ENCODE measurements around the gene LYZL2.
A peak's percentile ranks its signal among the peaks of the same experiment; 100 is the strongest.
"Not testable (repeated sequence)": the region's sequence is repeated elsewhere in the genome, so short reads cannot be mapped to it uniquely, and the experiment has no call there.

The LYZL2 gene

DNA sequence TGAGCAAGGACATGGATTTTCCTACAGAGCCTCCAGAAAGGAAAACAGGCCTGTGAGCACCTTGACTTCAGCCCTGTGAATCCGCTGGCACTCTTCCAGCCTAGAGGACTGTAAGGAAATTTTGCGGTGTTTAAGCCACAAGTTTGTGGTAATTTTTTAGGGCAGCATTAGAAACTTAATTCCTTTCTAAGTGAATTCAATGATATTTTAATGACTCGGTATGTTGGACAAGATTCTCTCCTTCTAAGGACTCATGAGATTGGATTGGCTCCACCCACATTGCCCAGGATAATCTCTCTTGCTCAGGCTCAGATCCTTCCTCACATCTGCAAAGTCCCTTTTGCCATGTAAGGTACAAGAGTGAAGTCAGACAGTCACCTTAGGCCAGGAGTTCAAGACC, 4.5 kb downstream of the LYZL2 start:
- no peaks in the 10 kb centered on the region for H3K36me3 Mint-ChIP-seq
- H3K27ac Mint-ChIP-seq = no peak overlapping the region
- H3K4me3 Mint-ChIP-seq = no peak overlapping the region
- H3K27me3 Mint-ChIP-seq = peaks cover 6% of the 10 kb centered on the region
- H3K4me1 Mint-ChIP-seq = no peaks in the 10 kb centered on the region
- no peak for DNase-seq (ENCODE audit: low spot score in 2 of 2)
- ATAC-seq (ENCODE audit: low read depth) = no peak
- no peaks in the 10 kb centered on the region for H3K9me3 Mint-ChIP-seq

DNA sequence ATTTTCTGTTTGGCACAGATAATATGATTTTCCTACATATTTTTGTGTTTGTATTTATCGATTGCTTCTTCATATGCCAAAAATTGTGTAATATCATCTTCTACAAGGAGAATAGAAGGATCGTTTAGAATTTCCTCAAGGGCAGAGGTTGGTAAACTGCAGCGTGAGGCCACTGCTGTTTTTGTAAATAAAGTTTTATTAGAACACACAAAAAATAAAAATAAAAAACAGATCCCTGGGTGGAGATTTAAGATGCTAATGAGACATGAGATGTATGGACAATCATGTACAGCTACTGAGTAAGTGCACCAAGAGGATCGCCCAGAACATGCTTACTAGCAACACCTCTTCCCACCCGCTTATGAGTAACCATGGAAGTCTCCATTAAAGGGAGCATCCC, 9.6 kb downstream of the LYZL2 start:
- no peak overlapping the region for H3K4me3 Mint-ChIP-seq
- no peak overlapping the region for H3K27ac Mint-ChIP-seq
- no peak for DNase-seq (ENCODE audit: low spot score in 2 of 2)
- H3K4me1 Mint-ChIP-seq = no peaks in the 10 kb centered on the region
- peaks cover 16% of the 10 kb centered on the region for H3K27me3 Mint-ChIP-seq
- H3K36me3 Mint-ChIP-seq = no peaks in the 10 kb centered on the region
- H3K9me3 Mint-ChIP-seq = no peaks in the 10 kb centered on the region
- no peak for ATAC-seq (ENCODE audit: low read depth)

DNA sequence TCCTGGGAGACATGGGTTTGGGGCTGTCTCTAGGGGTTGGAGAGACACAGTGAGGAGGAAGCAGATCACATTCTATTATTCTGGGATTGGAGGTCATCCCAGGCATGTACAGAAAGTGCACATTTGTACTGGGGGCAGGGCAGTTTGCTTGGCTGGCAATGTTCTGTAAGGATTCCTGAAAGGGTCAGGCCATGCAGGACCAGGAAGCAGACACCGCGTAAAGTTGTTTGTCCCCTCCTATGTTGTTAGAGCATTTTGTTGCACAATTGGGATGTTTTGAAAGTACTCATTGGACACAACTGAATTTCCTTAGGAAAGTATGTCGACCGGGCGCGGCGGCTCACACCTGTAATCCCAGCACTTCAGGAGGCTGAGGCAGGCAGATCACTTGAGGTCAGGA, 12.5 kb downstream of the LYZL2 start:
- H3K36me3 Mint-ChIP-seq = no peaks in the 10 kb centered on the region
- H3K27ac Mint-ChIP-seq = no peak overlapping the region
- no peak for ATAC-seq (ENCODE audit: low read depth)

DNA sequence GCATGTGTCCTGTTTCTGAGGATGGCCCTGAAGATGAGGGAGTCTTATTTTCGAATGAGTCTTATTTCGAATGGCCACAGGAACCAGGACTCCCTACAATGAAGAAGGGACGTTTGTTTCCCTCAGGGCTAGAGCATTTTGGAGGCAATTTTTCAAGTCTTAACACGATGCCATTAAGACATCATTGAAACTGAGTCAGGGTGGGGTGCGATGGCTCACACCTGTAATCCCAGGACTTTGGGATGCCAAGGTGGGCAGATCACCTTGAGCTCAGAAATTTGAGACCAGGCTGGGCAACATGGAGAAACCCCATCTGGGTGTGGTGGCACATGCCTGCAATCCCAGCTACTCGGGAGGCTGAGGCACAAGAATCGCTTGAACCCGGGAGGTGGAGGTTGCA, 18.5 kb downstream of the LYZL2 start:
- ATAC-seq (ENCODE audit: low read depth); H3K9me3 Mint-ChIP-seq; H3K27ac Mint-ChIP-seq; H3K4me3 Mint-ChIP-seq; H3K4me1 Mint-ChIP-seq; H3K36me3 Mint-ChIP-seq; DNase-seq (ENCODE audit: low spot score in 2 of 2): not testable (repeated sequence)
- peaks cover 22% of the 10 kb centered on the region for H3K27me3 Mint-ChIP-seq

More for the DNA sequence above, 12.5 kb downstream of the LYZL2 start:
- Mint-ChIP-seq H3K9me3 (no peaks in the 10 kb centered on the region), H3K4me3 (no peak overlapping the region), H3K4me1 (no peaks in the 10 kb centered on the region), H3K27me3 (peaks cover 16% of the 10 kb centered on the region)
- DNase-seq (ENCODE audit: low spot score in 2 of 2) = no peak

DNA sequence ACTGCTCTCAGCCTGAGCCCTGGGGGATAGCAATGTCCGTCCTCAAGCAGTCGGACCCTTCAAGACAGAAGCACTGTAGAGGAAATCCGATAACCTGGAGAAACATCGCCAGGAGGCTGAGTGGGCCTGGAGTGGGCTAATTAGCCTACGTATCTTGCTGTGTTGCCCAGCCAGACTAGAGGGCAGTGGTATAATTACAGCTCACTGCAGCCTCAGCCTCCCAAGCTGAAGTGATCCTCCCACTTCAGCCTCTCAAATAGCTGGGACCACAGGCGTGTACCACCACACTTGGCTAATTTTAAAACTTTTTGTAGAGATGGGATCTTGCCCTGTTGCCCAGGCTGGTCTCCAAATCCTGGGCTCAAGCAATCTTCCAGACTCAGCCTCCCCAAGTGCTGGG, 21.7 kb downstream of the LYZL2 start:
- DNase-seq (ENCODE audit: low spot score in 2 of 2) = no peak
- no peak overlapping the region for H3K4me3 Mint-ChIP-seq
- H3K36me3 Mint-ChIP-seq = no peaks in the 10 kb centered on the region
- no peak for ATAC-seq (ENCODE audit: low read depth)
- peaks cover 24% of the 10 kb centered on the region for H3K27me3 Mint-ChIP-seq
- no peaks in the 10 kb centered on the region for H3K4me1 Mint-ChIP-seq
- H3K27ac Mint-ChIP-seq = no peak overlapping the region
- peaks cover 4% of the 10 kb centered on the region for H3K9me3 Mint-ChIP-seq

DNA sequence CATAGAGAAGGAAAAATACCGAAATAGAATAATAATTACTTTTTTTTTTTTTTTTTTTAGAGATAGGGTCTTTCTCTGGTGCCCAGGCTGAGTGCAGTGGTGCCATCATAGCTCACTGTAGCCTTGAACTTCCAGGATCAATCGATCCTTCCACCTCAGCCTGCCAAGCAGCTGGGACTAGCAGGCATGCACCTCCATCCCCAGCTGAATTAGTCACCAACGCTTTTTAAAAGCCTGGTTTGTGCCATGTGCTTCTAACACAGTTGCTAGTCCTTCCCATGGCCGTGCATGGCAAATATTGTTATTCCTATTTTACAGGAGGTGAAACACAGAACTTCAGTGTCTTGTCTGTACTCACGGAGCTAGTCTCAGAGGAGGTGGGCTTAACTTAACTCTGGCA, 23.2 kb downstream of the LYZL2 start:
- ATAC-seq (ENCODE audit: low read depth) = no peak

DNA sequence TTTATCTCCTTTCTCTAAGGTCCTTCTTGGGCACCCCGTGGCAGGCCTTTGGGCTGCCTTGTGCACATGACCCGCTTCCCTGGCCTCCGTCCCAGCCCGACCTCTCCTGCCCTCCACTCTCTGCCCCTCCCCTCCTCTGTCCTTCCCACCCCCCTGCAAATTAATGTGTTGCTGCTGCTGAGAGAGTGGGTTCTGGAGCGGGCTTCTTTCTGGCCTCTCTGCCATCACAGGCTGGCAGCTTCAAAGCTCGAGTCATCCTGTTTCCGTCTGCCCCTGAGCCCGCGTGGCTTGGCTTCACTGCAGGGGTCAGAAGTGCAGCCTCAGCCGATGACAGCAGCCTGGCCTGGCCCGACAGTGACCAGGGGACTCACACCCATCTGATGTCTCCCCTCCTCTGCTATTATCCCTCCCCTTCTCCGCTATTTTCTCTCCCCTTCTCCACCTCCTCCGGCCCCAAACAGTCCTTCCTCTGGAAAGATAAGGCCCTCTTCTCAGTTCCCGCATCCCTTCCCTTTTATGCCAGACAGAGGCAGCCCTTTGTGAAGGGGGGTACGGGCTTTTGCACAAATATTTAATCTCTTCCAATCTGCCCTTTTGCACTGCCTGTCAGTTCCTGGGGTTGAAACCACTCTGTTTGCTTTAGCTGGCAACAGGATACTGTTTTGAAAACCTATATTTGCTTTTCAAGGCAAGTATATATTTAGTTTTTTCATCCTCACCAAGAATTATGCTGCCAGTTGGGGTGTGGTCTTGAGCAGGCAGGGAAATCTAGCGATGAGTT, 24.0 kb downstream of the LYZL2 start:
- H3K27ac Mint-ChIP-seq; DNase-seq (ENCODE audit: low spot score in 2 of 2); H3K4me1 Mint-ChIP-seq; ATAC-seq (ENCODE audit: low read depth); H3K36me3 Mint-ChIP-seq; H3K4me3 Mint-ChIP-seq; H3K9me3 Mint-ChIP-seq: not testable (repeated sequence)
- peaks cover 17% of the 10 kb centered on the region for H3K27me3 Mint-ChIP-seq

More for the DNA sequence above, 23.2 kb downstream of the LYZL2 start:
- Mint-ChIP-seq H3K4me1 (no peaks in the 10 kb centered on the region), H3K9me3 (peaks cover 4% of the 10 kb centered on the region), H3K27me3 (peaks cover 18% of the 10 kb centered on the region), H3K4me3 (no peak overlapping the region), H3K27ac (no peak overlapping the region), H3K36me3 (no peaks in the 10 kb centered on the region)
- no peak for DNase-seq (ENCODE audit: low spot score in 2 of 2)

DNA sequence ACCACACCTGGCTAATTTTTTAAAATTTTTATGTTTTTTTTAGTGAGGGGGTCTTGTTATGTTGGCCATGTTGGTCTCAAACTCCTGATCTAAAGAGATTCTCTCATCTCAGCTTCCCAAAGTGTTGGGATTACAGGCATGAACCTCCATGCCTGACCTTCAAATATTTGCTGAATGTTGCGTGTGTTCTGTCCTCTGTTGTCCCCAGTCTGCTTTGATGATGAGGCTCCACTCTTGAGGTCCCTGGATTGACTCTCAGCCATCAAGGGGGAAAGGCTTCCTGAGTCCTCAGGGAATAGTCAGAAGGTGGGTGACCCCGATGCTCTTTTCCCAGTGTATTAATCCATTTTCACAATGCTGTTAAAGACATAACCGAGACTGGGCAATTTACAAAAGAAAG, 26.0 kb downstream of the LYZL2 start:
- ATAC-seq (ENCODE audit: low read depth) (no peak), DNase-seq (ENCODE audit: low spot score in 2 of 2) (no peak)
- Mint-ChIP-seq H3K27ac (no peak overlapping the region), H3K9me3 (peaks cover 4% of the 10 kb centered on the region), H3K36me3 (no peaks in the 10 kb centered on the region), H3K27me3 (peaks cover 10% of the 10 kb centered on the region), H3K4me3 (no peak overlapping the region), H3K4me1 (peaks cover 3% of the 10 kb centered on the region)

DNA sequence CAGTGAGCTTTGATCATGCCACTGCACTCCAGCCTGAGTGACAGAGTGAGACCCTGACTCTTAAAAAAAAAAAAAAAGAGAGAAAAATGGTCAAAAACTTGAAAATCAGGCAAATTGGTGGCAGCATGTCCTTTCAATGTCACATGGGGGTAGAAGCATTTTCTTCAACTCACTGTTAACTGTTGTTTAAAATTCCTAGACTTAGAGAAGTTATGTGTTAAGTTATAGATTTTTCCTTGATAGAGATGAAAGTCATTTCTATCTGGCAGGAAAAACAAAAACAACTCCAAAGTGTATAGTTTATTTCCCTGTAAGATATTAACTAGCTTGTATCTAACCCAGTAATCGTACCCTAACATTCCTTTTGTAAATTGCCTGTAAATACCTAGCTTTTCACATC, 26.8 kb downstream of the LYZL2 start:
- peaks cover 4% of the 10 kb centered on the region for H3K9me3 Mint-ChIP-seq
- H3K36me3 Mint-ChIP-seq = no peaks in the 10 kb centered on the region
- H3K4me1 Mint-ChIP-seq = peaks cover 3% of the 10 kb centered on the region
- H3K27me3 Mint-ChIP-seq = peaks cover 10% of the 10 kb centered on the region
- ATAC-seq (ENCODE audit: low read depth) (no peak), DNase-seq (ENCODE audit: low spot score in 2 of 2) (no peak)
- H3K27ac Mint-ChIP-seq = no peak overlapping the region
- no peak overlapping the region for H3K4me3 Mint-ChIP-seq

DNA sequence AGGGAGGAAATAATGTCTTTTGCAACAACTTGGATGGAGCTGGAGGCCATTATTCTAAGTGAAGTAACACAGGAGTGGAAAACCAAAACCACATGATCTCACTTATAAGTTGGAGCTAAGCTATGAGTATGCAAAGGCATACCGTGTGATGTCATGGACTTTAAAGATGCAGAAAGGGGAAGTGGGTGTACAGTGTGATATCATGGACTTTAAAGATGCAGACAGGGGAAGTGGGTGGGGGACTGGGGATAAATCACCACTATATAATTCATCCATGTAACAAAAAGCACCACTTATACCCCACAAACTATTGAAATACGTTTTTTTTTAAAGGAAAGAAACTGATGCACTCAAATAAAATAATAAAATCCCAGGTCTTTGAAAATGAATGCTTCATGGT, 29.5 kb downstream of the LYZL2 start:
- peak; percentile 99 for ATAC-seq (ENCODE audit: low read depth)
- H3K4me1 Mint-ChIP-seq = peaks cover 3% of the 10 kb centered on the region
- H3K9me3 Mint-ChIP-seq = peaks cover 4% of the 10 kb centered on the region

DNA sequence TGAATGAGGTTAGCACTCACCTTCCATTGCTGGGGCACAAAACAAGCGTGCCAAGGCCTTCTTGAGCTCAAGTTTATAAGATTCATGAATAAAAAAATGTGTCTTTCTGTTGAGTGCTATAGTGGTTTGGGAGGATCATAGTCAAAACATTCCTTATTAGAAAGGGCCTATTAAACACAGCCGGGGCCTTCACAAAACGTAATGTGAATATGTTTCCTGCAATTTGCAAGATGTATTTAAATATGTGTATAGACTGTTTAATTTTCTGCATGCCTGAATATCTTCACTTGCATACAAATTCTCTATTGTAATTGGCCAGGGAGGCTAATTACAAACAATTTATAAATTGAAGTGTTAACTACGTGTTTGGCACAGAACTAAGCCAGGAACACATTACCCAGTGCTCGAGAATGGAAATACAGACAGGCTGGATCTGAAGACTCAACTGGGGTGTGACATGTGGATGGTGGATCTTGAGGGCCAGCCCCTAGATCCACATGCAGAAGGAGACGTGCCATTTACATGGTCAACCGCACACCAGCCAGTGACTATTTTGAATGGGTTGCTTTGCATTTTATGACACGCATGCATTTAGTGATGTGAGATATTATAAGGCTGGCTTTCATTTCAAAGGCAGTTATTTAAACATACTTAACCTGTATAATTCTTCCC, 31.3 kb downstream of the LYZL2 start:
- Mint-ChIP-seq H3K4me3 (no peak overlapping the region), H3K27ac (no peak overlapping the region), H3K27me3 (peaks cover 10% of the 10 kb centered on the region), H3K9me3 (no peaks in the 10 kb centered on the region), H3K36me3 (no peaks in the 10 kb centered on the region), H3K4me1 (peaks cover 3% of the 10 kb centered on the region)
- ATAC-seq (ENCODE audit: low read depth) (no peak), DNase-seq (ENCODE audit: low spot score in 2 of 2) (no peak)

More for the DNA sequence above, 29.5 kb downstream of the LYZL2 start:
- no peaks in the 10 kb centered on the region for H3K36me3 Mint-ChIP-seq
- no peak overlapping the region for H3K27ac Mint-ChIP-seq
- no peak overlapping the region for H3K4me3 Mint-ChIP-seq
- DNase-seq (ENCODE audit: low spot score in 2 of 2) = peak in 1 of 2 donors; percentile 14
- H3K27me3 Mint-ChIP-seq = peaks cover 2% of the 10 kb centered on the region

DNA sequence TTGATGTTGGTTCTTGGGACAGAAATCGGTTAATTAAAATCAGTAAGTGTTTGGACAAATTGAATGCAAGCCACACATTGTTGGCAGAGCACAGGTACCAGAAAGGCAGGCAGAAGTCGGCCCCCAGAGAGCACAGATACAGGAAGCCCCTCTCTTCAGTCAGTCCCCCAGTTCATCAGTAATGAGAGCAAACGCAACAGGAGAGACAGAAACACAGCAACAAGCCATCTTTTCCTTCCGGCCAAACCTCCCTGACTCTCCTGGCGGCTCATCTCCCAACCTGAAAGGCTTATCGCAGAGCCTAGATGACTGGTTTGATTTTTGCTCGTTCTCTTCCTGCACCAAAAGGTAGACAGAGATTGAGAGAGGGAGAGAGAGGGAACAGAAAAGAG, 32.1 kb downstream of the LYZL2 start:
- H3K4me3 Mint-ChIP-seq; H3K36me3 Mint-ChIP-seq; H3K9me3 Mint-ChIP-seq; ATAC-seq (ENCODE audit: low read depth); H3K4me1 Mint-ChIP-seq; H3K27ac Mint-ChIP-seq; DNase-seq (ENCODE audit: low spot score in 2 of 2); H3K27me3 Mint-ChIP-seq: not testable (repeated sequence)

DNA sequence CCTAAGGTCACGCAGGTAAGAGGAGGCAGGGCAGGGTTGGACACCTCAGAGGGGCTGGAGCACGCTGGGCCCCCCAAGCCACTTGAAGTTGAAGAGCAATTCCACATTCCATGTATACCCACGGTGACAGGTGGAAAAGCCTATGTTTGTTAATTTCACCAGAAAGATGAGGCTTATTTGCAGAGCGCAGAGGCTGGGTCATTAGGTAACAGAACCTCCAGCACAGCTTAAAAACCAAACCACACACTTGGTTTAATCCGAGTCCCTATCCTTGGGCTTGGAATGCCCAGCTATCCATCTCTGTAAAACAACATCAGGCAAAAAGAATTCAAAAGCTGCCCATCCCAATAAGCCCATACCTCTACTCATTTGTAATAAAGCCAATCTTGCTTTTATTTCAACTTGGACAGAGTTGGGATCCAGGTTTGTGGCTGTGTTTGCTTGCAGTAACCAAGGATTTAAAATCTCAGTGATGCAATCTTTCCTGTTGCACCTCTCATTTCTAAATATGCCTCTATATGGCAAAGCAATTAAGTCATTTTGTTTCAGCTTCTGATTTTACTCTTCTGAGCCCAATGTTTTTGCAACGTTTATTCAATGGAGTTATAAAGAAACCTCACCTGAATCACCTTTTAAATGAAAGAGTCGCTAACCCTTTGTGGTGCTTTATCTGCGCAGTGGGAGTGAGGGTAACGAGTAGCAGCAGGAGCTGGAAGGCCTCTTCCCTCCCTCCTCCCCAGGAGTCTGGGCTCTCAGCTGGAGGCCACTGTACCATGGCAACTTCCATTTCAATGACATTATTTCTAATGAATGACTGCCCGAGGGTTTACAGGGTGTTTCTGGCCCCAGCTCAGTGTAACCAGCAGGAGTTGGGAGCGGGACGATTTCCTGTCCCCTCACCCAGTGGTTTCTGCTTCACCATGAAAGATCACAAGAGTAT, 32.8 kb downstream of the LYZL2 start:
- not testable (repeated sequence) for H3K27me3 Mint-ChIP-seq; H3K9me3 Mint-ChIP-seq; H3K4me1 Mint-ChIP-seq; ATAC-seq (ENCODE audit: low read depth); DNase-seq (ENCODE audit: low spot score in 2 of 2); H3K36me3 Mint-ChIP-seq; H3K4me3 Mint-ChIP-seq; H3K27ac Mint-ChIP-seq

DNA sequence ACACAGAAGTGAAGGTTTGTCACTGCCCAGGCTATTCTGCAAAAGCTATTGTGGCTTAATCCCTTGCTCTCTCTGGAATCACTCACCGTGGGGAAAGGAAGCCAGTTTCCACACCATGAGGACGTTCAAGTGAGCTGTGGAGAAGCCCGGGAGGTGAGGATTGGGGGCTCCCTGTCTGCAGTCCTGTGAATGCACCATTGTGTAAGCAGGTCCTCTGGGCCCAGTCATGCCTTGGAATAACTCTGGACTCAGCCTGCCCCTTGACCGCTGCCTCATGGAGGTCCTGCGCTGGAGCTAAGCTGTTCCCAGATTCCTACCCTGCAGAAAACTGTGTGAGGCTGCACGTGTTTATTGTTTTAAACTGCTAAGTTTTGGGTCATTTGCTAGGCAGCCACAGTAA, 33.5 kb downstream of the LYZL2 start:
- H3K4me3 Mint-ChIP-seq = no peak overlapping the region
- DNase-seq (ENCODE audit: low spot score in 2 of 2) = no peak
- H3K4me1 Mint-ChIP-seq = peaks cover 7% of the 10 kb centered on the region
- H3K27ac Mint-ChIP-seq = no peak overlapping the region
- ATAC-seq (ENCODE audit: low read depth) = no peak
- H3K27me3 Mint-ChIP-seq = peaks cover 7% of the 10 kb centered on the region
- no peaks in the 10 kb centered on the region for H3K9me3 Mint-ChIP-seq
- H3K36me3 Mint-ChIP-seq = no peaks in the 10 kb centered on the region

Measured in memory B cell (primary cell).